Bronchial epithelial cell (primary cell): Measurements from ENCODE around the gene KCNG2. TPM values are rescaled to one million over a fixed set of nuclear protein-coding genes. Genes with fewer than 3 reads are reported as not detected.
"Not testable (repeated sequence)": the region's sequence is repeated elsewhere in the genome, so short reads cannot be mapped to it uniquely, and the experiment has no call there.

Experiments used
- DNase-seq: peaks from one replicate; pipeline ENCODE4 v3.0.0-alpha.2; 2010; ENCODE audit warnings: low read depth
- FAIRE-seq: peaks from 2 replicates; lab custom pipeline; 2011; peaks lifted over from hg19 to GRCh38; lab: Jason Lieb, UNC
- H3K27me3 ChIP-seq: 2 replicates; pipeline ENCODE4 v1.5.1; 2011; ENCODE audit warnings: low read length; ENCODE audit not compliant: control insufficient read depth, insufficient read depth
- H3K36me3 ChIP-seq: 2 replicates; pipeline ENCODE4 v1.5.1; 2011; ENCODE audit warnings: low read length; ENCODE audit not compliant: control insufficient read depth, insufficient read depth
- H3K4me3 ChIP-seq: 2 replicates; pipeline ENCODE4 v1.5.1; 2011; ENCODE audit warnings: mild to moderate bottlenecking, low read depth, low read length, control low read depth
- total RNA-seq: library from RNA; depleted of rRNA; stranded (reverse); fragments of >200 nt; gene quantifications from 2 replicates; pipeline ENCODE4 v1.2.1, GENCODE V29; 2014
- TF ChIP-seq, protein P1 (sequence below): IDR thresholded peaks from 2 replicates; pipeline ENCODE4 v1.5.1; 2011; ENCODE audit warnings: mild to moderate bottlenecking, moderate library complexity, low read length, control low read depth, inconsistent platforms; ENCODE audit not compliant: insufficient read depth, severe bottlenecking

Gene KCNG2
- total RNA-seq, 1 donor from 2014 or later, result not detected

DNA sequence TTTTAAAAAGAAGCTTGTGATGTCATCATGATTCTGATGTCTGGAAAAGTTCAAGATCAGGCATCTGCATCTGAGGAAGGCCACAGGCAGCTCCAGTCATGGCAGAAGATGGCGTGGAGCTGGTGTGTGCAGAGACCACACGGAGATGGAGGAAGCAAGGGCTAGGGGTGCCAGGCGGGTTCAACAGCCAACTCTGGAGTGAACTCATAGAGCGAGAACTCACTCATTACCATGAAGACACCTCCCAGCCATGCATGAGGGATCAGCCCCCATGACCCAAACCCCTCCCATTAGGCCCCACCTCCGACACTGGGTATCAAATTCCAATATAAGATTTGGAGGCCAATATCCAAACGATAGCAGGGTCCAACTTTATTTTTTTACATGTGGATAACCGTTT lies 61.6 kb downstream of the KCNG2 start:
- Histone ChIP-seq H3K36me3 (no peaks in the 10 kb centered on the region), H3K27me3 (peaks cover 4% of the 10 kb centered on the region), H3K4me3 (no peak overlapping the region)
- DNase-seq (no peak), FAIRE-seq (no peak)
- TF ChIP-seq, protein P1, sequence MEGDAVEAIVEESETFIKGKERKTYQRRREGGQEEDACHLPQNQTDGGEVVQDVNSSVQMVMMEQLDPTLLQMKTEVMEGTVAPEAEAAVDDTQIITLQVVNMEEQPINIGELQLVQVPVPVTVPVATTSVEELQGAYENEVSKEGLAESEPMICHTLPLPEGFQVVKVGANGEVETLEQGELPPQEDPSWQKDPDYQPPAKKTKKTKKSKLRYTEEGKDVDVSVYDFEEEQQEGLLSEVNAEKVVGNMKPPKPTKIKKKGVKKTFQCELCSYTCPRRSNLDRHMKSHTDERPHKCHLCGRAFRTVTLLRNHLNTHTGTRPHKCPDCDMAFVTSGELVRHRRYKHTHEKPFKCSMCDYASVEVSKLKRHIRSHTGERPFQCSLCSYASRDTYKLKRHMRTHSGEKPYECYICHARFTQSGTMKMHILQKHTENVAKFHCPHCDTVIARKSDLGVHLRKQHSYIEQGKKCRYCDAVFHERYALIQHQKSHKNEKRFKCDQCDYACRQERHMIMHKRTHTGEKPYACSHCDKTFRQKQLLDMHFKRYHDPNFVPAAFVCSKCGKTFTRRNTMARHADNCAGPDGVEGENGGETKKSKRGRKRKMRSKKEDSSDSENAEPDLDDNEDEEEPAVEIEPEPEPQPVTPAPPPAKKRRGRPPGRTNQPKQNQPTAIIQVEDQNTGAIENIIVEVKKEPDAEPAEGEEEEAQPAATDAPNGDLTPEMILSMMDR, result no peak

DNA sequence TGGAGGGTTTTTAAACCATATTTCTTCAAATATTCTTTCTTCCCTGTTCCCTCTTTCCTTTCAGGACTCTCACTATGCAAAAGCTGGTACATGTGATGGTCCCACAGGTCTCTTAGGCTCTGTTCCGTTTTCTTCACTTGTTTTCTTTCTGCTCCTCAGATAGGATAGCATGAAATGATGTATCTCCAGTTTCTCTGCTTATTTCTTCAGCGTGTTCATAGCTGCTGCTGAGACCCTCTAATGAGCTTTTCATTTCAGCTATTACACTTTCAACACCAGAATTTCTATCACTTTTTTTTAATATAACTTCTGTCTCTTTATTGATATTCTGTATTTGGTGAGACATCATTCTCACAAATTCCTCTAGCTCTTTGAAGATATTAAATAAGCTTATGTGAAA lies 63.9 kb downstream of the KCNG2 start:
- Histone ChIP-seq H3K27me3 (no peaks in the 10 kb centered on the region), H3K4me3 (no peak overlapping the region), H3K36me3 (no peaks in the 10 kb centered on the region)
- DNase-seq (no peak), FAIRE-seq (no peak)
- TF ChIP-seq, protein P1, result no peak

DNA sequence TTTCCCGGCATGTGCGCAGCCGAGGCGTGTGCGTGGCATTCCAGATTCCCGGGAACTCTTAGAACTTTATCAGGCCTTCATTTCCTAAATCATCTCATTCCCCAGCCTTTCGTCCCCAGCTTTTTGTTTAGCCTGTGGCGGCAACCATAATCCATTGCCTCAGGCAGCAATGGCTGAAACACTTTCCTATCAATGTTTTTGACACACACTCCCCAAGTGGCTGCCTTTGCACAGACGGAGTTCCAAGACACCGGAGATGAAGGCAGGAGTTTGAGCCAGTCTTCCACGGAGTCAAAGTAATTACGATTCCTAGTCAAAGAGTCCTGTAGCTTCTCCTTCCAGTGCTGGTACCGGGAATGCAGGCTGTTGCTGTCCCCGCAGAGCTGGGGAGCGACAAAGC lies 64.8 kb downstream of the KCNG2 start:
- Histone ChIP-seq H3K4me3 (no peak overlapping the region), H3K36me3 (no peaks in the 10 kb centered on the region), H3K27me3 (no peaks in the 10 kb centered on the region)
- FAIRE-seq (no peak), DNase-seq (no peak)
- TF ChIP-seq, protein P1, result no peak

DNA sequence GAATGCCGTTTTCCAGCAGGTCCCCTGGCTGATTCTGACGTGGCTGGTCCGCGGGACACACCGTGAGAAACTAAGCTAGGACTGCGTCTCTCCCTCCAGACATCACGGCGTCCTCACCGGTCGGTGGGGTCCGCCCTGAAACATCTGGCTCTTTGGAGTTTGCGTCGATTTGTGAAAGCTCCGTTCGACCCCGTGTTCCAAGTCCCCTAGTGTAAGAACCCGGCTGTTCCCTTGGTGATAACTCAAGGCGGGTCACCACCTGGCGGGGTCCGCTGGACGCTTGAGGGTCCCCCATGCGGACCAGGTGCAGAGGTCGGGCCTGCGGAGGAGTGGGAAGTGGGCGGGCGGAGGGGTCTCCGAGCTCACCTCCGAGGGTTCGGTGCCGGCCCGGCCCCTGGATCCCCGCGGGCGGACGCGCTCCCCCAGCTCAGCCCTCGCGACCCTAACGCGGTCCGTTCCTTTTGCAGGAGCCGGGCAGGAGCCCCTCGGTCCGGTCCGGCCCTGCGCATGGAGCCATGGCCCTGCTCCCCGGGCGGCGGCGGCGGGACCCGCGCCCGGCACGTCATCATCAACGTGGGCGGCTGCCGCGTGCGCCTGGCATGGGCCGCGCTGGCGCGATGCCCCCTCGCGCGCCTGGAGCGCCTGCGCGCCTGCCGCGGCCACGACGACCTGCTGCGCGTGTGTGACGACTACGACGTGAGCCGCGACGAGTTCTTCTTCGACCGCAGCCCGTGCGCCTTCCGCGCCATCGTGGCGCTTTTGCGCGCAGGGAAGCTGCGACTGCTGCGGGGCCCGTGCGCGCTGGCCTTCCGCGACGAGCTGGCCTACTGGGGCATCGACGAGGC lies 65.6 kb downstream of the KCNG2 start:
- Histone ChIP-seq H3K27me3 (no peaks in the 10 kb centered on the region), H3K36me3 (no peaks in the 10 kb centered on the region), H3K4me3 (no peak overlapping the region)
- TF ChIP-seq, protein P1, result no peak
- DNase-seq (no peak), FAIRE-seq (no peak)

DNA sequence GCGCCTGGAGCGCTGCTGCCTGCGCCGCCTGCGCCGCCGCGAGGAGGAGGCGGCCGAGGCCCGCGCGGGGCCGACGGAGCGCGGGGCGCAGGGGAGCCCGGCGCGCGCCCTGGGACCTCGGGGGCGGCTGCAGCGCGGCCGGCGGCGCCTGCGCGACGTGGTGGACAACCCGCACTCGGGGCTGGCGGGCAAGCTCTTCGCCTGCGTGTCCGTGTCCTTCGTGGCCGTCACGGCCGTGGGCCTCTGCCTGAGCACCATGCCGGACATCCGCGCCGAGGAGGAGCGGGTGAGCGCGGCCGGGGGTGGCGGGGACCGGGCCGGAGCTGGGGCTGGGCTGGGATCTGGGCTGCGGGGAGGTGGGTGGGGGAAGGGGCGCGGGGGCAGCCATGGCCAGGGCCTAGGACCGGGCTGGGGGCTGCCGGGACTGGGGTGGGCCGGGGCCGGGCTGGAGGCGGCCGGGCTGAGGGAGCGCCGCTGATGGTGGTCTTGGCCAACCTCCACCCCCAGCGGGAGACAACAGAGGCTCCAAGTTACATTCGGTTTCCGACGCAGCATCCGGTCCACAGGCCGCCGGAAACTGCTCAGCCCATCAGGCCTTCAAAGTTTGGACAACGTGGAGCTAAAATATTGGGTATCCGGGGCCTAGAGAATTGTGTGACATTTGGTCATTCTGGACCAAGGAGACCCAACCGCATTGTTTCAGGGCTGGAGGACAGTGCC lies 66.4 kb downstream of the KCNG2 start:
- Histone ChIP-seq H3K36me3 (no peaks in the 10 kb centered on the region), H3K4me3 (no peak overlapping the region), H3K27me3 (no peaks in the 10 kb centered on the region)
- no peak for FAIRE-seq
- TF ChIP-seq, protein P1, result no peak
- DNase-seq, result no peak

DNA sequence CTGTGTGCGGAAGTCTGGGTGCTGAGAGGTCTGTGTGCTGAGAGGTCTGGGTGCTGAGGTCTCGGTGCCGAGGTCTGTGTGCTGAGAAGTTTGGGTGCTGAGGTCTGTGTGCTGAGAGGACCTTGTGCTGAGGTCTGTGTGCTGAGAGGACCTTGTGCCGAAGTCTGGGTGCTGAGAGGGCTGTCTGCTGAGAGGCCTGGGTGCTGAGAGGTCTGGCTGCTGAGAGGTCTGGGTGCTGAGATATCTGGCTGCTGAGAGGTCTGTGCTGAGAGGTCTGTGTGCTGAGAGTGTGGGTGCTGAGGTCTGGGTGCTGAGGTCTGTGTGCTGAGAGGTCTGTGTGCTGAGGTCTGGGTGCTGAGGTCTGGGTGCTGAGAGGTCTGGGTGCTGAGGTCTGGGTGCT lies 67.2 kb downstream of the KCNG2 start:
- FAIRE-seq, H3K27me3 ChIP-seq, DNase-seq, H3K36me3 ChIP-seq, H3K4me3 ChIP-seq: not testable (repeated sequence)

DNA sequence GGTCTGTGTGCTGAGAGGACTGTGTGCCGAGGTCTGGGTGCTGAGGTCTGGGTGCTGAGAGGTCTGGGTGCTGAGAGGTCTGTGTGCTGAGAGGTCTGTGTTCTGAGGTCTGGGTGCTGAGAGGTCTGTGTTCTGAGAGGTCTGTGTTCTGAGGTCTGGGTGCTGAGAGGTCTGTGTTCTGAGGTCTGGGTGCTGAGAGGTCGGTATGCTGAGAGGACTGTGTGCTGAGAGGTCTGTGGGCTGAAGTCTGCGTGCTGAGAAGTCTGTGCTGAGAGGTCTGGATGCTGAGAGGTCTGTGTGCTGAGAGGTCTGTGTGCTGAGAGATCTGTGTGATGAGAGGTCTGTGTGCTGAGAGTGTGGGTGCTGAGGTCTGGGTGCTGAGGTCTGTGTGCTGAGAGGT lies 68.2 kb downstream of the KCNG2 start:
- not testable (repeated sequence) for DNase-seq, H3K27me3 ChIP-seq

More for the DNA sequence above, 68.2 kb downstream of the KCNG2 start:
- not testable (repeated sequence) for H3K4me3 ChIP-seq, H3K36me3 ChIP-seq
- FAIRE-seq, result peak; percentile 81
